Endothelial cell of umbilical vein (primary cell): Measurements from ENCODE around the gene FLVCR2.

Experiments used
- EZH2 ChIP-seq: IDR thresholded peaks from 2 replicates; pipeline ENCODE4 v1.6.1; 2012; ENCODE audit warnings: borderline replicate concordance, low read depth, mild to moderate bottlenecking, moderate library complexity, low read length, inconsistent platforms; ENCODE audit not compliant: severe bottlenecking
- GATA2 ChIP-seq: IDR thresholded peaks from 2 replicates; pipeline ENCODE4 v1.7.0; 2011; ENCODE audit warnings: low read depth, mild to moderate bottlenecking, moderate library complexity, mixed read lengths, low read length; ENCODE audit not compliant: insufficient read length, insufficient read depth
- JUN ChIP-seq: IDR thresholded peaks from 2 replicates; pipeline ENCODE4 v1.6.1; 2011; ENCODE audit warnings: borderline replicate concordance, low read depth; ENCODE audit not compliant: insufficient read length, insufficient read depth
- MYC ChIP-seq: IDR thresholded peaks from one replicate; pipeline ENCODE4 v1.6.1; 2011; ENCODE audit warnings: mild to moderate bottlenecking, low read depth, low read length
- POLR2A ChIP-seq: IDR thresholded peaks from 2 replicates; pipeline ENCODE4 v1.6.1; 2012; ENCODE audit warnings: low read depth, mild to moderate bottlenecking, control low read depth, low read length
- POLR2AphosphoS5 ChIP-seq: IDR thresholded peaks from 2 replicates; pipeline ENCODE4 v1.6.1; 2012; ENCODE audit warnings: low read depth, mild to moderate bottlenecking, control low read depth, low read length, moderate library complexity; ENCODE audit not compliant: insufficient read depth
- TF ChIP-seq, protein P1 (sequence below), 2 donors: IDR thresholded peaks; 1 replicate in 1 of 2; 2 replicates in 1 of 2; pipeline ENCODE4 v1.5.1; 2011; ENCODE audit warnings: low read length in 2 of 2, mild to moderate bottlenecking in 2 of 2, moderate library complexity in 2 of 2, control low read depth in 1 of 2, inconsistent platforms in 1 of 2, low read depth in 1 of 2; ENCODE audit not compliant: insufficient read depth in 1 of 2; ENCODE audit errors: extremely low read depth in 1 of 2

DNA sequence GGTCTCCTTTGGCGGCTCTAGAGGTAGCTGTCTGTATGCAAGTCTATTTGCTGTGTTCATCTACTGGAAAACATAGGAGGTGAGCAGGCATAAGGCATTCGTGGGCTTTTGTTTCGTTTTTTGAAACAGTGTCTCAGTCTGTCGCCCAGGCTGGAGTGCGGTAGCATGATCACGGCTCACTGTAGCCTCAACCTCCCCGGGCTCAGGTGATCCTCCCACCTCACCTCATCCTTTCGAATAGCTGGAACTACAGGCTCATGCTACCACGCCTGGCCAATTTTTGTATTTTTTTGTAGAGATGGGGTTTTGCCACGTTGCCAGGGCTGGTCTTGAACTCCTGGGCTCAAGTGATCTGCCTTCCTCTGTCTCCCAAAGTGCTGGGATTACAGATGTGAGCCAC lies 27.5 kb downstream of the FLVCR2 start:
- TF ChIP-seq, protein P1, sequence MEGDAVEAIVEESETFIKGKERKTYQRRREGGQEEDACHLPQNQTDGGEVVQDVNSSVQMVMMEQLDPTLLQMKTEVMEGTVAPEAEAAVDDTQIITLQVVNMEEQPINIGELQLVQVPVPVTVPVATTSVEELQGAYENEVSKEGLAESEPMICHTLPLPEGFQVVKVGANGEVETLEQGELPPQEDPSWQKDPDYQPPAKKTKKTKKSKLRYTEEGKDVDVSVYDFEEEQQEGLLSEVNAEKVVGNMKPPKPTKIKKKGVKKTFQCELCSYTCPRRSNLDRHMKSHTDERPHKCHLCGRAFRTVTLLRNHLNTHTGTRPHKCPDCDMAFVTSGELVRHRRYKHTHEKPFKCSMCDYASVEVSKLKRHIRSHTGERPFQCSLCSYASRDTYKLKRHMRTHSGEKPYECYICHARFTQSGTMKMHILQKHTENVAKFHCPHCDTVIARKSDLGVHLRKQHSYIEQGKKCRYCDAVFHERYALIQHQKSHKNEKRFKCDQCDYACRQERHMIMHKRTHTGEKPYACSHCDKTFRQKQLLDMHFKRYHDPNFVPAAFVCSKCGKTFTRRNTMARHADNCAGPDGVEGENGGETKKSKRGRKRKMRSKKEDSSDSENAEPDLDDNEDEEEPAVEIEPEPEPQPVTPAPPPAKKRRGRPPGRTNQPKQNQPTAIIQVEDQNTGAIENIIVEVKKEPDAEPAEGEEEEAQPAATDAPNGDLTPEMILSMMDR (IDR thresholded peaks at IDR 0.05; ENCODE audit: extremely low read depth in 1 of 2, insufficient read depth in 1 of 2, low read depth in 1 of 2, low read length in 2 of 2), result no peak
- no peak for TF ChIP-seq EZH2
- no peak for TF ChIP-seq MYC
- TF ChIP-seq POLR2A, result no peak
- TF ChIP-seq JUN, result no peak
- no peak for TF ChIP-seq GATA2
- TF ChIP-seq POLR2AphosphoS5, result no peak
